ENCODE results near the gene ARHGAP42.

GRCh38 chr11:100990931-100991330 is 303.8 kb downstream of the ARHGAP42 start:
- no peak for TF ChIP-seq CTCF (IDR thresholded peaks at IDR 0.05)
- no peak for TF ChIP-seq POLR2AphosphoS5 (IDR thresholded peaks at IDR 0.05; ENCODE audit: low read depth, low read length)
- TF ChIP-seq REST (IDR thresholded peaks at IDR 0.05; ENCODE audit: insufficient read depth in 1 of 2, low read depth in 2 of 2, low read length in 1 of 2) = no peak

Data from Panc1 (cell line).